ENCODE data around the gene NAB1.

Gene NAB1

DNA sequence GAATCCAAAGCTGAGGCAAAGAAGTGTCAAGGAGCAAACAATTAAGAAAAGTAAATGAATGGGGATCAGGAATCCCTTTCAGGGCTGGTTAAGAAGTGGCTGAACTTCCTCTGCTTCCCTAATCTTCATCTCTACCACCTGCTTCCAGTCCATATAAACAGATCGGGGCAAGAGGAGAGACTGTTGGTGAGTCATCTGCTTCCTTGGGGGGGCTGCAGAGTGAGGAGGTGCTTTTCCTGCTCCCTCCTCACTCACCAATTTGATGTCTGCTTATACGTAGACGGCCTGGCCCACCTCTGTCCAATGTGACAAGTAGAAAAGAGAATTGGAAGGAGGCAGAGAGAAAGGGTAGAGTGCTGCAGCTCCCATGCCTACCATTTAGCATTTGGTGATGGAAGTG is 68.4 kb downstream of the NAB1 start:
- DNase-seq = no peak

DNA sequence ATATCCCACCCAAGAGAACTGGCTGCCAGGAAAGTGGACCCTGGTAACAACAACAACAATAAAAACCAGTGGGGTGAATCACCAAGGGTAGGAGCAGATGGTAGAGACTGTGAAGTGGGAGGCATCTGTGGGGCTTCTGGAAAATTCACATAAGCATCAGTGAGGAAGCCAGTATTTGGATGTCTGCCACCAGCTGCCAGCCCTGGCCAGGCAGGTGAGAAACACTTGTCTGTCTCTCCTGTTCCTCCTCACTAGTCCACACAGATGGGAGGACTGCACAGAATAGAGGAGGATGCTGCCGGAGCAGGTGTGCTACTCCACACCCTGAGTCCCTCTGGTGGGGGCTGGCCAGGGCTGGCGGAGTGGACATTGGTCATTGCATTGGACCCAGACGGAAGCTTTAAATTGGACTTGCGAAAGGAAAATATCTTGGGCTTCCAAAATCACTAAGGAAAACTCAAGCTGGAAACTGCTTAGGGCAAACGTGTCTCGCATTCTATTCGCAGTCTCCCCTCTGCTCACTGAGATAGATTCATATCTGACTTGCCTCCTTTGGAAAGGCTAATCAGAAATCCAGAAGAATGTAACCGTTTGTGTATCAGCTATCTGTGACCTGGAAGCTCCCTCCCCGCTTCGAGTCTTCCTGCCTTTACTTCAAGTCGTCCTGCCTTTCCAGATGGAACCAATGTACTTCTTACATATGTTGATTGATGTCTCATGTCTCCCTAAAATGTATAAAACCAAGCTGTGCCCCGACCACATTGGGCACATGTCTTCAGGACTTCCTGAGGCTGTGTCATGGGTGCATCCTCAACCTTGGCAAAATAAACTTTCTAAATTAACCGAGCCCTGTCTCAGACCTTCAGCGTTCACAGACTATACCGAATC is 69.1 kb downstream of the NAB1 start:
- no peak for DNase-seq

DNA sequence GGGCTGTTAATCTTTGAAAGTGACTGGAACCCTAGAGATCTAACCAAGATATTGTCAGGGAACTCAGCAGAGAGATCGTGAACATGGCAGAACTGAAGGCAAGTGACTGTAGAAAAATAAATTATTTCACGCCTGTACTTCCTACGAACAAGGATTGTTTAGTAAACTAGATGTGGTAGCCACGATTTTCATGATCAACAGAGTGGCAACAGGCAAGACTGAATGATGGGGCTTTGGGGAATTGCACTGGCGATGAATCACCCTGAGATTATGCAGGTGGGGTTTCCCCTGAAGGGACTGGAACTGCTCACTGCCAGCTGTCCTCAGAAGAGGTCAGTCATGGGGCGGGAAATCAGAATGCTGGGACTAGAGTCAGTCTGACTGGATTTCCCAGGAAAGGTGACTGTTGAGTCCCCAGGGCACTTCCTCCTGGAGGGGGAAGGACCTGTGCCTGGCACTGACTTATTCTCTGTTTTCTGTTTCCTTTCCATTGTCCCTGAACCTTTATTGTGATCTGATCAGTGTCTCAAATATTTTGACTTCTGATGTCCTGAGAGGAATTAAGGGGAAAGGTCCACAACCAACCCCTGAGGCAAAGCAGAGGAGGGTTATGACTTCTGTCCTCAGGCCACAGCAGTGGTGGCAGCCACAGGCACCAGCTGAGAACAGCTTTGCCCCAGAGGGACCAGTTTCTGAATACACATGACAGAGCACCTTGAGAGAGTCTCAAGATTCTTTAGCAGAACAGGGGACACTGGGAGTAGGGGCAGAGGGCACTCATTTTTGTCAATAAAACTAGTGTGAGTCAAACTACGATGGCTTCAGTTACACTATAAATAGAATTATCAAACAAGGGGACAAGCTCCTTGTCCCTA is 70.0 kb downstream of the NAB1 start:
- no peak for DNase-seq

DNA sequence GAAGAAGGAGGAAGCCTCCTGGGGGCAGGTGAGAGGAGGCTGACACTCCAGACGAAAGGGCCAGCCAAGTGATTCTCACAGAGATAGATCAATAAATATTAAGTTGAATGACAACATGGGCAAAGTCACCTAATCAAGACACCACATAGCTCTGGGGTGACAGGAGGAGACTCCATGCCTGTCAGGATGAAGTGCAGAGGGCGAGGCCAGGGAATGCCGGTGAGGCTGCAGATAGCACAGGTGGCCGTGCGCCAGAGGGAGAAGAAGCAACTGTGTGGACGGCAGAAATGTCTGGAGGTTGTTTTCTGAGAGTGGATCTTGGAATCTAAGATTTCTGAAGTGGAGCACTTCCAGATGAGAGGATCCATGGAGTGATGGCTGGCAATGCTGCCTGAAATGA is 71.4 kb downstream of the NAB1 start:
- no peak for DNase-seq

DNA sequence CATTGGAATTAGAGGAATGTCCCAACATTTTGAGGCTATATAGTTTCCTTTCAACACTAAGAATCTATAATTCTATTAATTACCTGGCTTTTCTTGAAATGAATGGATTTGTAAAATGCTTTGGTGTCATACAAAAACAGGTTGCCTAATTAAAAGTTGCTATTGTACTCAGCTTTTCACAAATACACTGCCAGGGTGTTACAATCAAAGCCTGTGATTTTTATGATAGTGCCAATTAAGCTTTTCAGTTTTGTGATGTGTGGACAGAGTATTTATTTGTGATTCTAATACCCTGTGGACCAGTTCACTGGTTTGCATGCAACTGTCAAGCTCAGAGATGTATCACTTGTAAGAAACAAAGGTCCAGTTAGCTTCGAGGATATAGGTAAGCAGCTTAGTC is 71.8 kb downstream of the NAB1 start:
- DNase-seq = no peak

DNA sequence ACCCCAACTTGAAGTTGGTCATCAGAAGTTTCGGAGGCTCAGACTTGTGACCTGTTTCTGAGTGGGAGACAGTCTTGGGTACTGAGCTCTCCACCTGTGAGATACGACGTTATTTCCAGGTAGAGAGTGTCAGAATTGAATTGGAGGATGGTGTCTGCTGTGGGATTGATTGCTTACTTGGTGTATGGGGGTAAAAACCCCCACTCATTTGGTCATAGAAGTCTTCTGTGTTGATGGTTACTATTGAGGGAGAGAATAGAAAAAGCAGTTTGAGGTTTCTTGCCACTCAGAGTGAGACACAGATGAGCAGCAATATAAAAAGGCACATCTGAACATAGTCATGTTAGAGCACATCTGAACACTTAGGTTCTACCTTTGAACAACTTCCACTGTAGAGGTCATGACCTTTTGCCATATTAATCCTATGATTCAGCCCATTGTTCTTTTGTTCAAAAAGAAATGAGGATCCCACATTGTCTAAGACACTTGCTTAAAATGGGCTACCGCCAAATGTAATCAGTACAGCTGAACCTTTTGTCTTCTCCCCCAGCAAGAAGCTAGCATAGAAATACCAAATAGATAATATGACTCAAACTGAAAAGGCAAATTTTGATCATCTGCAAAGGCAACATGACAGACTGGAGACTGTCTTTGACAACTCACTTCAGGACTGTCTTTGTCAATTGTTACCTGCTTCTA is 73.3 kb downstream of the NAB1 start:
- DNase-seq = no peak

DNA sequence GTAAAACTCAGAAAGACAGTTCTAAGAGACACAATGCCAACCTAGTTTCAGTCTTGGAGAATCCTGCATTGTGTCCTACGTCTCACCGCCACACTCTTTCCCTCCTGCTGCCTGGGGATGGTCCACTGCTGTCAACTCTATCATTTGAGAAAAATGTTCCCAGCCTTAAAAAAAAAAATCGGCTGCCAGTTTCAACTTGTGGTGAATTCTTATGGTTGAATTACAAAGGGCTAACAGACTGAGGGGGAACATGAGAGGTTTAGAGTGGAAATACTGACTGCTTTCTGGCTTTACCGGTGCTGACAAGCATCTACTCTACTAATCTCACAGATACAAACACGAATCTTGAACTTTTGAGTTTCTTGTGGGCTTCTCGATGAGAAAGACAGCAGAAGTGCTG is 74.0 kb downstream of the NAB1 start:
- no peak for DNase-seq

DNA sequence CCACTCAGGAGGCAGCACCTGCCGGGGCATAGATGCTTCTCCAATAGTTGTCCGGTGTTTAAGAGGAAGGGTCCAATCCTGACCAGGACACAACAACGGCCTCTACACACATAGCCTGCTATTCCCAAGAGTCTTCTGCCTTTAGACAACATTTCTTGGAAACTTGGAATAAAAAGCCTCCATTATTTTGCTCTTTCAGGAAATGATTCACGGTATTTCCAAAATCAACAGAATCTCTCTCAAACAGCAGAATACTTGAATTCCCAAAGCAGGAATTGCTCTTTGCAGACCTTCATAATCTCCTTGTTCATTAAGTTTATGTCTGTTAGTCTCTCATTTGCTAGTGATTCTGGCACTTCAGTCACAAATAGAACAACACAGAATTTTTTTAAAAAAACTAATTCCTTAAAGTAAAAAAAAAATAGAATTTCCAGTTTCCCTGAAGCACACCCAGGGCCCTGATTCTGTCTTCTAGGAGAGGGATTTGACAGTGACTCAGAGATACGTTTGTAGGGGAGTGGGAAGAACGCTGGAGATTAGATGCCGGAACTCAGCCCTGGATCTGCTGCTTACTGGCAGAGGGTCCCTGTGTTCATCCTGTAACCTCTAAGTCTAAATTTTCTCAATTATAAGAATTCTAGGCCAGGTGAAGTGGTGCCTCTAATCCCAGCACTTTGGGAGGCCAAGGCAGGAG is 74.7 kb downstream of the NAB1 start:
- no peak for DNase-seq

DNA sequence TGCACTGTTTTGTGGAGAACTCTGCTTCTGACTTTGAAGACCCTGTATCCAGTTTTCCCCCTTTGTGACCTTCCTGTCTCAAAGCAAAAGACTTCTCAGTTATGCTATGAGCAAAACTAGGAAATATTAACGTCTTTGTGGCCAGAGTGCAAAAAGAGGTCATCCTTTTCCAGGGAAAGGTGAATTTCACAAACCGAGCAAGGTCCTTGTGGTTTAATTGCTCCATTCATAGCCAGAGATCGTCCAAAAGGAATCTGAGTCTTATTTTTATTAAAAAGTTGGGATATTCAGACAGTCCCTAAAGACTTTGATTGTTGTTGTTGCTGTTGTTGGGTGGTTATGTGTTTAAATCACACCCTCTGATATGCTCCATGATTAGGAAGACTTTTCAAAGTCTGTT is 77.4 kb downstream of the NAB1 start:
- no peak for DNase-seq

DNA sequence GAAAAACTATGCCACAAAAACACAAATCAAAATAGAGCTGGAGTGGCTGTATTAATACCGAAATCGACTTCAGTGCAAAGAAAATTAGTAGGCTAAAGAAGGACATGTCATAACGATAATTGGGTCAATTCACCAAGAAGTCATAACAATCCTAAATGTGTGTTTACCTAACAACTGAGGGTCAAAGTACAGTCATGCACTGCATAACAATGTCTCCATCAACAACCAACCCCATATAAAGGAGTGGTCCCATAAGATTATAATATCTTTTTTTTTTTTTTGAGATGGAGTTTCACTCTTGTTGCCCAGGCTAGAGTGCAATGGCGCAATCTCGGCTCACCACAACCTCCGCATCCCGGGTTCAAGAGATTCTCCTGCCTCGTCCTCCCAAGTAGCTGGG is 87.5 kb downstream of the NAB1 start:
- DNase-seq = no peak

DNA sequence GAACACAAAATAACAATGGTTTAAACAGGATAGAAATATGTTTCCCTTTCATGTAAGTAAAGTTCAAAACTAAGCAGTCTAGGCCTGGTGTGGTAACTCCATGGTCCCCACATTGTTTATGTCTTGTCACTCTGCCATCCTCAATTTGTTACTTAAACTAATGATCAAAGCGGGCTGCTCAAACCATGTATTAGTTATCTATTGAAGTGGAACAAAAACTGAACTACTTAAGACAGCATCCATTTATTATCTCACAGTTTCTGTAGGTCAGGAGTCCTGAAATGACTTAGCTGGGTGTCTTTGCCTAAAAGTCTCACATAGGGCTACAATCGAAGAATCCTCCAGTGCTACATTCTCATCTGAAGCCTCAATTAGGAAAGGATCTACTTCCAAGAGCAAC is 91.6 kb downstream of the NAB1 start:
- DNase-seq = no peak
